DMS153 (cell line): Measurements from ENCODE around the gene GPR78.

Experiments
- DNase-seq: peaks from one replicate; lab custom pipeline; 2025; lab: John Stamatoyannopoulos, UW

The GPR78 gene, protein sequence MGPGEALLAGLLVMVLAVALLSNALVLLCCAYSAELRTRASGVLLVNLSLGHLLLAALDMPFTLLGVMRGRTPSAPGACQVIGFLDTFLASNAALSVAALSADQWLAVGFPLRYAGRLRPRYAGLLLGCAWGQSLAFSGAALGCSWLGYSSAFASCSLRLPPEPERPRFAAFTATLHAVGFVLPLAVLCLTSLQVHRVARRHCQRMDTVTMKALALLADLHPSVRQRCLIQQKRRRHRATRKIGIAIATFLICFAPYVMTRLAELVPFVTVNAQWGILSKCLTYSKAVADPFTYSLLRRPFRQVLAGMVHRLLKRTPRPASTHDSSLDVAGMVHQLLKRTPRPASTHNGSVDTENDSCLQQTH

DNA sequence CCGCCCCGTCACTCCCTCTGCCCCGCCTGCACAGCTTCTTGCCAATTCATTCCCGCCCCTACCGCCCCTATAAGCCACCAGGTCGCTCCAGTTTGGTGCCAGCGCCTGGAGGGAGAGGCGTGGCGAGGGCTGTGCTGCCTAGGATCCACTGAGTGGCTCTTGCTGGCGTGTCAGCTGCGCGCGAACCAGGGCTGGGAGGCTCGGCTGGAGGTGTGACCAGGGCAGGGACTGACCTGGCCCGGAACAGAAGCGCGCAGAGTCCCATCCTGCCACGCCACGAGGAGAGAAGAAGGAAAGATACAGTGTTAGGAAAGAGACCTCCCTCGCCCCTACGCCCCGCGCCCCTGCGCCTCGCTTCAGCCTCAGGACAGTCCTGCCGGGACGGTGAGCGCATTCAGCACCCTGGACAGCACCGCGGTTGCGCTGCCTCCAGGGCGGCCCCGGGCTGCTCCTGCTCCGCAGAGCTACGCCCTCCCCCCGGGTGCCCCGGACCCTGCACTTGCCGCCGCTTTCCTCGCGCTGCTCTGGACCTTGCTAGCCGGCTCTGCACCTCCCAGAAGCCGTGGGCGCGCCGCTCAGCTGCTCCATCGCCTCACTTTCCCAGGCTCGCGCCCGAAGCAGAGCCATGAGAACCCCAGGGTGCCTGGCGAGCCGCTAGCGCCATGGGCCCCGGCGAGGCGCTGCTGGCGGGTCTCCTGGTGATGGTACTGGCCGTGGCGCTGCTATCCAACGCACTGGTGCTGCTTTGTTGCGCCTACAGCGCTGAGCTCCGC, at the start of gene GPR78:
Gene GPR78 (plus strand): TSS at position 72 of the 773 bp plus-strand sequence. CDS start 591 bp downstream, at position 663.
- DNase-seq: no peak

DNA sequence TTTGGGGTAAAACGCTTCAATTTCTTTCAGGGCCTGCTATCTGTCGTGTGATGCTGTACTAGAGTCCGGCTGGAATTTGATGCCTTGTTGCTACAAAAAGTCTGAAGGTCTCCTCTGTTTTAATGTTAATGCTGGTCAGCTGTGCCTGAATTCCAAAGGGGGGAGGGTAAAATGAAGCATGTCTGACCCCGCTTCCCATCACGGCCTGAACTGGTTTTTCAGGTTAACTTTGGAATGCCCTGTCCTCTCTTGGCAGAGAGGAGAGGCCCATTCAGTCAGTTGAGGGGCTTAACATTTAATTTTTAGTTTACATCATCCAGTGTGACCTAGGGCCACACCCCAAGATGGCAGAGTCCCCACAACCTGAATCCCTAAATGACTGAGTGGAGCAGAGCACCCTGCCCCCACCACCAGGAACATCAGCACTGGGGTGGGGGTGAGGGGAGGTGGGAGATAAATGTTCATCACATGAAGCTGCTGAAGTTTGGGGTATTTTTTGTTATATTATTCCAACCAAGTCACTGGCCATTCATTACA, 47.9 kb upstream of the GPR78 start:
- DNase-seq: no peak

DNA sequence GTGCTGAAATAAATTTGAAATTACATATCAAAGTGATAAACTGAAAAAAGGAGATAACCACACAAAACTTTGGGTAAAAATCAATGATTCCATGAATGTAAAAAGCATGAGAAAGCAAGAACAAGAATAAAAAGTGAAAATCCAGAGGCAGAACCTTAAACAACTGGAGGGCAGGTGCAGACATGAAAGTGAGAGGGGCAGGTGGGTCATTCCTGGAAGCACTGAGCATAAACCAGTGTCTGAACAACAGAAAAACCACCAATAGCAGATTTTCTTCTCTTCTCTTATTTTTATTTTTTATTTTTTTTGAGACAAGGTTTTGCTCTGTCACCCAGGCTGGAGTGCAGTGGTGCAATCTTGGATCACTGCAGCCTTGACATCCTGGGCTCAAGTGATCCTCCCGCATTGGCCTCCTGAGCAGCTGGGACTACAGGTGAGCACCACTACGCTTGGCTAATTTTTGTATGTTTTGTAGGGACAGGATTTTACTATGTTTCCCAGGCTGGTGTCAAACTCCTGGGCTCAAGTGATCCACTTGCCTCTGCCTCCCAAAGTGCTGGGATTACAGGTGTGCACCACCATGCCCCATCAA, 46.8 kb upstream of the GPR78 start:
- DNase-seq: no peak

DNA sequence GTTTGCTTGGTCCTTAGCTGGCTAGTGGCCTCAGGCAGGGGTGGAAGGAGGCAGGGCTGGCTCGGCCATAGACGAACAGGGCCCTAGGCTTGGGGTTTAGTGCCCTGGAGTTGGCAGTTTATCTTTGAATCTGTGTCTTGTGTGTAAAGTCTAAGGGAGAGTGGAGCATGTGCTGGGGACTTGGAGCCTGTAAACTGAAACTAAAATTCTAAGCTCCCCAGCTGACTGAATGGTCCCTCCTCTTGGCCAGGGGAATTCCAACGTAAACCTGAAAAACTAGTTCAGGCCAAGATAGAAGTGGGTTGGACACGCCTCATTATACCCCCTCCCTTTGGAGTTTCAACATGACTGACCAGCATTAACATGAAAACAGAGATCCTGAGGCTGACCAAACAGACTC, 46.1 kb upstream of the GPR78 start:
- DNase-seq: peak; percentile 0

DNA sequence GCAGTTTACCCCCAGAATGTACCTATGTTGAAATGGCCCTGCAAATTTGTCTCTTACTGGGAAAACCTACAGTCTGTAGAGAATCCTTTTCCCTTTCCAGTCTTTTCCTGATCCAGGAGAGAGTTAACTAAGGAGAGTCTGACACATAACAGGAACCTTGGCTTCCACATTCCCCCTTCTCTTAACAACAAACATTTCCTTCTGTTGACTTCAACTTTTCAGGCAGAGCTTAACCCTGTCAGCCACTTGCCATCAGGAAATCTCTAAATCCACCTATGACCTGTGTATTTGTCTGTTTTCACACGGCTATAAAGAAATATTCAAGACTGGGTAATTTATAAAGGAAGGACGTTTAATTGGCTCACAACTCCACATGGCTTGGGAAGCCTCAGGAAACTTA, 45.6 kb upstream of the GPR78 start:
- DNase-seq: no peak

DNA sequence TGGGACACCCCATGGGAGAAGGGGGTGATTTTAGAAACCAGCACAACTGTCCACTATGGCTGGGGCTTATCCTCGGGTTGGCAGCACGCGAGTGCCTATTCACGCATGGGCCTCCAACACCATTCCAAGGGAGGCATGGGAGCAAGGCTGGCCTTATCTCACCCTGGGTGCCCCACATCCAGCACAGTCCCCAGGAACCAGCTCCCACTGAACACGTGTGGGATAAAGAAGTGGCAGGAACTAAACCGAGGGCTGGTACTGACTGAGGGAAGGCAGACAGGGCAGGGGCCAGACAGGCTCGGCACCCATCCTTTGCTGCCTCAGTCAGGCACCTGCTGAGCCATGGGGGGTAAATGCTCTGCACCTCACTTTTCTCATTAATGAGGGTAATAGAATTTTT, 43.7 kb upstream of the GPR78 start:
- no peak for DNase-seq

DNA sequence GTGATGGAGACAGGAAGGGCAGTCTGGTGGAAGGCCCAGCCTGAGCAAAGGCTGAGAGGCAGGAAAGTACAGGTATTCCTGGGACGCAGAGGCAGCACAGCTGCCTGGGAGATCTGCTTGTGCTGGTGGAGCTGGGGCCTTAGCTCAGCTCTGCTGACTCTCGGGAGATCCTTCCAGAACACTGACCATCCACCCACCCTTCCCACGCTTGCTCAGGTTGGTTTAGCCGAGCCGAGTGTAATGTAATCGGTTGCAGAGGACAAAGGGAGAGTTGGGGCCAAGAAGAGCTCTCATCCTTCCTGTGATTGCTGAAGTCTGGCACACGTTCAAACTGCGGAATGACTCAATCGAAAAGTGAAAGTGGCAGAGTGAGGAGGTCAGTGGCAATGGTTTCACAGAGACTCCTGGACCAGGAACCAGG, 43.1 kb upstream of the GPR78 start:
- DNase-seq: peak; percentile 0

DNA sequence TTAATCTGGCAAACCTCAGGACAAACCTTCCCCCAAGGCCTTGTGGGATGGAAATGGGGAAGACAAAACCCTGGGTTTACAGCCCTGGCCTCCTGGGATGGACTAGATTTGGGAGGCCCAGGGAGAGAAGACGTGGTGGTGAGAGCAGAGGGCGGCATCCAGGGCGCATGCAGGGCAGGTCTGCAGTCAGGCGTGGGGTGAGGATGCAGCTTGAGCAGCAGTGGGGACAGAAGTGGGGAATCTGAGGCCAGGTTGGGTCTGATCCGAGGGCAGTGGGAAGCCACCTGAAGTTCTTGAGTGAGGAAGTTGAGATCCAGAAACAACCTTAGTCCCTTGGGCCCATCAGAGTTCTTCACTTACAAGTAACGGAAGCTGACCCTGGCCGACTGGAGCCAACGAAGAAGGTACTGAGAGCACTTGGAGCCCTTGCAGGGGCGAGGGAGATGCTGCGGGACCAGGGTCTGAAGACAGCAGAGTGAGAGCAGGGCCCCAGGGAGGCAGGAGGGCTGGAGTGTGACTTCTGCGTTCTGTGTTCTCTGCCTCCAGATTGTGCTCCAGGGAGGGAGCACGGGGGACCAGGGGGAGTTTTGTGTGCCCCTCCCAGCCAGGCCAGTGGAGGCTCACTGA, 42.0 kb upstream of the GPR78 start:
- no peak for DNase-seq

DNA sequence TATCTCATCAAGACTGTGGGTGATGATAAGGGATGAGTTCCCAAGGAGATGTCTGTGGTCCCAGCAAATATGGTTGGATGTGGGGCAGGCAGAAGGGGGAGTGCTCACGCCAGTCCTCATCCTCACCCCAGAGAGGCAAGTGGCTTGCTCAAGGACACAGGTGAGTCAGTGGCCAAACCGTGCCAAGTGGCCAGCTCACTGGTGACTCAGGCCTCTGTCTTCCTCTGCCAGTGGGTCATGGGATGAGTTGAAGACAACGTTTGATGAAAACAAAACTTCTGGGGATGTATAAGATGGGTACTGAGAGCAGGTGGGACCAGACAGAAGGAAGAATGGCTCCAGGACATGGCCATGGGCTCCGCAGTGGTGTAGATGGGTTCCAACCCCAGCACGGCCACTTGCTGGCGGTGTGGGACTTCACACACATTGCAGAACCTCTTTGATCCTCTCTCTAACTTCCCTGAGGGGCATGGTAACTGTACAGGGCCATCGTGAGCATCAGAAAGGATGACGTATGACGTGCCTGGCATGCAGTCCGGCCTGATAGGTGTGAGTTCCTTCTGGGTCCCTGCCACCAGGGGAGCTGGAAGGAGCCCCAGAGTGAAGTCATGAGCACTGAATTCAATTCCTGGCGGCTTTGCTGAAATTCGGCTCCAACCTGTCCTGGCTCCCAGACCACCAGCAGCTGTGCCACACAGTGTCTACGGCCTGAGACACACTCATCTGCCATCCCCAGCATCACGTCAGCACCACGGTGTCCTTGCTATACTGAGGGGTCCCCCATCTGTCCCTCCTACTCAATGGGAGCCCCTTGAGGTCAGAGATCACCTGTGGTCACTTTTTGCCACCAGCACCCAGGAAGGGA, 41.3 kb upstream of the GPR78 start:
- DNase-seq: no peak

DNA sequence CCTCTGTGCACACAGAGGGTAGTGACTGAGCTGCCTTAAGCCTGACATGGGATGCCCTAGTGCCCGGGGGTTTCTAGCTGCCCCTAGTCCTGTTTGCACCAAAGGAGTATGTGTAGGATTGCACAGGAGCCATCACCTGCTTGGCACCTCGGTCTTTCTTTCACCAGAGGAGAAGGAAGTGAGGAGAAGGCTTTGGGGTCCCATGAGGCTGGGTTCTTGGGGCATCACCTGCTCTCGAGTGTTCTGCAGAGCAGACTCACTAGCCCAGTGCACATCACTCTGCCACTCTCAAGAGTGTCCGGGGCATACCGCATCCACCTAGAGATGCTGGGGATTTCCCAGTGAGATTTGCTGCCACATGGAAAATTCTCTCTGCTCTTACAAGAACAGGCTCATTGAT, 40.5 kb upstream of the GPR78 start:
- DNase-seq: no peak

DNA sequence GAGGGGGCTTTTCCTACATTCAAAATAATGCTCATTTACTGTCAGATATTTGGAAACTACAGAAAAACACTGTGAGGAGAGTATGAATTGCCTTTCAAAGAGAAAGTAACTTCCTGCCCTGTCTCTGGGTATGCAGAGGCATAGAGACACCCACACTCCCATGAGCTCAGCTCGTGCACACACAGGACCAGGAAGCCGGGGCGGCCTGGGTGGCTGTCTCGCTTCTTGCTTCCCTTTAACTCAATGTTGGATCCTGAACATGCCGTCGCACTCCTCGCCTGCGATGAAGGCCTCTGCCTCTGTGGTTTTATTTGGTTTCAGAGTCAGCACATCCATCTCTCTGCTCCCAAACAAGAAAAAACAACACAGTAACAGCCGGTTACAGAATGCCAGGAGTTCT, 40.1 kb upstream of the GPR78 start:
- DNase-seq: no peak

DNA sequence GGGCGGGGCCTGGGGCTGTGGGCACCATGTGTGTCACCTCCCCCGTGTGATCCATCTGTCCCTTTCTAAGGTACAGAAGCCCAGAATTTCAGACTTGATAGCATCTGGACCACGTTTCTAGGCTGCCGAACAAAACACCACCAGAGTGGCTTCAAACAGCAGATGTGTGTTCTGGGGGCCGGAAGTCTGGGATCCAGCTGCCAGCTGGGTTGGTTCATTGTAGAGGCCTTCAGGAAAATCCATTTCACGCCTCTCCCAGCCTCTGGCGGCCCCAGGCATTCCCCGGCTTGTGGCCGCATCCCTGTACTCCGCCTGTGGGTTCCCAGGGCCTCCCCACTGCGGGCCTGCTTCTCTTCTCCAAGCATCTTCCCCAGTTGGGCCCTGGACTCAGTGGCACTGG, 39.6 kb upstream of the GPR78 start:
- no peak for DNase-seq

DNA sequence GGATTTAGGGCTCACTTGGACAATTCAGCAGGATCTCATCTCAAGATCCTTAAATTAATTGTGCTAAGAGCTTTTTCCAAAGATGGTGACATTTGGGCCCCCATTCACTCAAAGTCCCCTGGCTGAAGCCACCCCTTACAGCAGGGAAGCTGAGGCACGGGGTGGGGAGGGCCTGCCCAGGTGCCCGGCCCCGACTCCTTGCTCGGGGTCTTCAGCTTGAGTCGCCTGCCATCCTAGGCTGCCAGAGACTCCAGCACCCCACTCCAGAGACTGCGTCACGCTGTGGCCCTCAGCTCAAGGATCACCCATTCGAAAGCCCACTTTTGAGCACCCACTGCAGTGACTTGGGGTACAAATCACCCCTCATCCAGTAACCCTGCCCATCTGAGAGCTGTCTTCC, 39.2 kb upstream of the GPR78 start:
- no peak for DNase-seq

DNA sequence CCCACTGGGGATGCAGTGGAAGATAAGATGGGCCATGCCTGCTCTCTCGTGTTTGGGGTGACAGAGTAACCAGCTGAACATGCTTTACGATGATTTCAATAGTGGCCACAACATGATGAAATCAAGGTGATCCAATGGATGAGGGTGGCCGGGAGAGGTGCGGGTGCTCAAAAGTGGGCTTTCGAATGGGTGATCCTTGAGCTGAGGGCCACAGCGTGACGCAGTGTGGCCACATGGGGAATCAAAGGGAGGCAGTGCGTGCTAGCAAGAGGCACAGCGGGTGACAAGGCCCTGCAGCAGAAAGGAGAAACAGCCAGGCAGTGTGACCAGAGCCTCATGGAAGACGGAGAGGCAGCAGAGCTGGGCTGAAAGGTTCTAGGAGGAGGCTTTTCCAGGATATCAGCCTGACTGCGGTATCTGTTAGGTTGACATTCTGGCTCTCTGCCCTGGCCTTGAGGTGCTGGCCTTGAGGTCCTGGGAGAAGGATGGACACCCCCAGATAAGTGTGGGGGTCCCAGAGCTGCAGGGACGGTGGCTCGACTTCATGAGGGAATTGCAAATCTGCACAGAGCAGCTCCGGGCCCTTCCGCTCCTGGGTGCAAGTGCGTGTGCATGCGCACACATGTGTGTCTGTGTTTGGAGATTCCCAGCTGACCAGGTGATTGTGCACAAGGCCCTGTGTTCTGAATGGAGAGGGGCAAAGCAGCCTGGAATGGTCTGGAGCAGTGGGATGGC, 38.0 kb upstream of the GPR78 start:
- no peak for DNase-seq

DNA sequence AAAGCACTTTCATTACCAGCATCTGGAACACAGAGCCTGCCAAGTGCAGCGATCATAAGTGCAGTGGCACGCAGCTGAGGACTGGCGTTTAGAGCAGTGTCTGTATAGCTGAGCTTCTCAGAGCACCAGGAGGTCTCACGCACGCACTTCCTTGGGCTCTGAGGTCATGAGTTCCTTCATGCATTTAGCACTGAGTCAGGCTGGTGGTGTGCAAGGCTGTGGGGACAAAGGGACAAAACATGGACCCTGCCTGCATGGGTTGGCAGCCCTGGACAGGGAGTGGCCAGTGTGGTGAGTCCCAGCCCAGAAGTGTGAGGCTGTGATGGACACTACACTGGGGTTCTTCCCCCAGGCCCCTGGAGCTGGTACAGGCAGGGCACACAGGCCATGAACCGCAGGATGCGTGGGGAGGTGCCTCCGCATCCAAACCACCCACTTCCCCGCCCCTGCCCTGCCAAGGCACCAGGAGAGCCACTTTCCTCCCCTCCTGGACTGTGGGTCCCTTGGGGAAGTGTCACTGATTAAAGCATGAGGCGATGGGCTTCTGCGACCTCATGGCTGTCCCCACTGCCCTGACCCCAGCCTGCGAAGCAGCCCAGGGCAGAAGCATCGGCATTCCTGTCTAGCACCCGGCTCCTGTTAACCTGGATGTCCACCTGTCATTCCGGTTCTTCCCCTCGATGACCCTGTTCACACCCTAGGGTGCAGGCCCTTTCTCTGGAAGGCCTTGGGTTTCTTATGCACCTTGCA, 37.2 kb upstream of the GPR78 start:
- DNase-seq: no peak

DNA sequence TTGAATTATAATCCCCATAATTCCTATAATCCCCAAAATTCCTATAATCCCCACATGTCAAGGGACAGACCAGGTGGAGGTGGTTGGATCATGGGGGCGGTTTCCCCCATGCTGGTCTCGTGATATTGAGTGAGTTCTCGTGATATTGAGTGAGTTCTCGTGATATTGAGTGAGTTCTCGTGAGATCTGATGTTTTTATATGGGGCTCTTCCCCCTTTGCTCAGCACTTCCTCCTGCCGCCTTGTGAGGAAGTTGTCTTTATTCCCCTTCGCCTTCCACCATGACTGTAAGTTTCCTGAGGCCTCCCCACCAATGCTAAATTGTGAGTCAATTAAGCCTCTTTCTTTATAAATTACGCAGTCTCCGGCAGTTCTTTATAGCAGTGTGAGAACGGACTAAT, 36.6 kb upstream of the GPR78 start:
- no peak for DNase-seq

DNA sequence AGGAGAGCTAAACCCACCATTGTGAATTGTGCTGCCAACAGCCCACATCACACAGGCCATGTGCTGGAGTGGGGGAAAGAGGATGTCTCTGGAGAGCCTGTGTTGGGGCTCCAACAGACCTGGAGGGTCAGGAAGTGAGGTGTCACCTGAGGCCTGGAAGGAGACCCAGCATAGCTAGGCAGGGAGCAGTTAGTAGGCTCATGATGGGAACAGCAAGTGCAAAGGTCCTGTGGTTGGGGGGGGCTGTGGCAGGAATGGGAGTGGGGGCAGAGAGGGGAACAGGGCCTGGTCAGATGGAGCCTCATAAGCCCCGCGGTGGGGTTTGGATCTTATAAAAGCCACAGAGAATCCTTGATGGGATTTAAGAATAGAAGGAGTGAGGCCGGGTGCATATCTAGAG, 35.9 kb upstream of the GPR78 start:
- no peak for DNase-seq

DNA sequence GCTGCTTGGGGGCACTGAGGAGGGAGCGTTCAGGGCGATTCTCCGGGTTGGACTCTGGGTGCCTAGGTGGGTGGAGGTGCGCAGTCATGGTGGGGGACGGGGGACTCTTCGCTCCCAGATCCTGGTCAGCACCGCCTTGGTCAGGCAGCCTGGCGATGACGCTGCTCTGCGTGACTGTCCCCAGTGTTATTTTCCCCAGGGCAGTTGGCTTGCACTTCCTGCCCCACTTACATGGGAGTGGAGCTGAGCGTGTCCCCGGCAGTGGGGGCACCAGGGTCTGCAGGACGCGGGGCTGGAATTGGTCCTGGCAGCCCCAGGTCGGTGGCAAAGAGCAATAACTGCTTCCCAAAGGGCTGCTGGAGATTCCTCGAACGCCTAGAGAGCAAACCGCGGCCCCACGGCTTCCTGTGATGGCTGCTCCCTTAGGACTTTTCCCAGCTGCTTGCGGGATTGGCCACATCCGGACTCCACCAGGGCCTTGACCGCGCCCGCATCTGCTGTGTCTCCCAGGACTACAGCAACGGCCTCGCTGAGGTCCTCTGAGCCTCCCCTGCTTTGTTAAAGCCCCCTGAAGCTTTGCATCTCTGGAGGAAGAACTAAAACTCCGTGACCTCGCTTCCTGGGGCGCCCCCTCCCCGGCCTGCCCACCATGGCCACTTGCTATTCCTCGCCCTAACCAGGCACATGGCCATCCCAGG, 35.3 kb upstream of the GPR78 start:
- DNase-seq: no peak

DNA sequence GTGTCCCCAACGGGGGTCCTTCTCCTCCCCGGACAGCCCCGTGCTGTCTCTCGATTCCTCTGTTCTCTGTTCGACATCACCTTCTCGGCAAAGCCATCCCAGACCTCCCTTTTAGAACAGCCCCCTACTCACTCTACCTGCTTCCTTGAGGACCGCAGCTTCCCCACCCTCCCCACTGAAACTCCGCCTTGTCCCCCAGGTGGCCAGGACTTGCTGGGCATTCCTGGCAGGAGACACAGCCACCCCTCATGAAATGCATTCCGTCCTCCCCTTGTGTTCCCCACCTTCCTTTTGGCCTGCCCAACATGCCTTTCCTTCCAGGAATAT, 34.8 kb upstream of the GPR78 start:
- no peak for DNase-seq

DNA sequence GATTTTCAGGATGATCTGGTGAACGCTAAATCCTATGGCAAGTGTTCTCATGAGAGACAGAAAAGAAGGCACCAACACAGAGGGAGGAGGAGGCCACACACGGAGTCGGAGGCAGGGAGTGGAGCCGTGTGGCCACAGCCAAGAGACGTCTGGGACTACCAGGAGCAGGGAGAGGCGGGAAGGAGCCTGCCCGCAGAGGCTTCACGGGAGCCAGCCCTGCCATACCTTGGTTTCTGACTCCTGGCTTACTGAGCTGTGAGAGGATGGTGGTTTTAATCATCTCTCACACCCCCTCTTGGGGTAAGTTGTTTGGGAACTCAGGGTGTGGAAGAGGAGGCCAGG, 33.5 kb upstream of the GPR78 start:
- DNase-seq: no peak
